ENCODE measurements around the gene SERINC2. TPM values are rescaled to one million over a fixed set of nuclear protein-coding genes. Genes with fewer than 3 reads are reported as not detected.

Gene SERINC2
- total RNA-seq, 1 experiment from 2014 or later: 26.0 TPM

DNA sequence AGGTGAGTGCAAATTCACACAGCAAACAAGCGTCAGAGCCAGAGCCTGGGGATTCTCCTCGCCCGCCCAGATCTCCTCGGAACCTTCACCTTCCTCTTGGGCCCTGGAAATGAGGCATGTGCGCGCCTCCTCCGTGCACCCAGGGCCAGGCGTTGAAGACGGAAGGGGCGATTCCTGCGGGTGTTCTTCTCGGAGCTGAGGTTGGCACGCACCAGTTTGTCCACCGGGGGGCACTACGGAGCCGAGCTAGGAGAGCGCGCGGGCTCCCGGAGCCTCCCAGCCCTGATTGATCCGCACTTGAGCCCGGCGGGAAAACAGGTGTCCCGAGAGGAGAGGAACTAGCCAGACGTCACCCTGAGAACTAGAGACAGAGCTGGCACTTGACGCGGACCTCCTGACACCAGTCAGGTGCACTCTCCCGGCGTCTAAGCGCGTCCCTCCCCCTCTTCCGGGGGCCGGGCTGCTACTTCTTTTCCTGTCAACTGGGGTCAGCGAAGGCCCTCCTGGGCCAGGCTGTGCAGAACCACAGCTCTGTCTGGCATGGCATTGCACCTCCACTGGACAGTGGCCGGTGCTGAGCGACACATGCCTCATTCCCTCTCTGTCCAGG is 18.3 kb upstream of the SERINC2 start (continued):
- TF ChIP-seq, protein P1, sequence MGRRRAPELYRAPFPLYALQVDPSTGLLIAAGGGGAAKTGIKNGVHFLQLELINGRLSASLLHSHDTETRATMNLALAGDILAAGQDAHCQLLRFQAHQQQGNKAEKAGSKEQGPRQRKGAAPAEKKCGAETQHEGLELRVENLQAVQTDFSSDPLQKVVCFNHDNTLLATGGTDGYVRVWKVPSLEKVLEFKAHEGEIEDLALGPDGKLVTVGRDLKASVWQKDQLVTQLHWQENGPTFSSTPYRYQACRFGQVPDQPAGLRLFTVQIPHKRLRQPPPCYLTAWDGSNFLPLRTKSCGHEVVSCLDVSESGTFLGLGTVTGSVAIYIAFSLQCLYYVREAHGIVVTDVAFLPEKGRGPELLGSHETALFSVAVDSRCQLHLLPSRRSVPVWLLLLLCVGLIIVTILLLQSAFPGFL (CRISPR knock-in tag; IDR thresholded peaks at IDR 0.05; ENCODE audit: borderline replicate concordance): no peak
- peak; percentile 48; the same call in 1 of the 2 replicates for TF ChIP-seq TEAD1 (CRISPR knock-in tag; IDR thresholded peaks at IDR 0.05)
- TF ChIP-seq, protein P2, sequence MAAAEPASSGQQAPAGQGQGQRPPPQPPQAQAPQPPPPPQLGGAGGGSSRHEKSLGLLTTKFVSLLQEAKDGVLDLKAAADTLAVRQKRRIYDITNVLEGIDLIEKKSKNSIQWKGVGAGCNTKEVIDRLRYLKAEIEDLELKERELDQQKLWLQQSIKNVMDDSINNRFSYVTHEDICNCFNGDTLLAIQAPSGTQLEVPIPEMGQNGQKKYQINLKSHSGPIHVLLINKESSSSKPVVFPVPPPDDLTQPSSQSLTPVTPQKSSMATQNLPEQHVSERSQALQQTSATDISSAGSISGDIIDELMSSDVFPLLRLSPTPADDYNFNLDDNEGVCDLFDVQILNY (CRISPR knock-in tag; IDR thresholded peaks at IDR 0.05): peak; percentile 89; the same call in 1 of the 2 replicates
- TF ChIP-seq, protein P3, sequence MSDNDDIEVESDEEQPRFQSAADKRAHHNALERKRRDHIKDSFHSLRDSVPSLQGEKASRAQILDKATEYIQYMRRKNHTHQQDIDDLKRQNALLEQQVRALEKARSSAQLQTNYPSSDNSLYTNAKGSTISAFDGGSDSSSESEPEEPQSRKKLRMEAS (CRISPR knock-in tag; IDR thresholded peaks at IDR 0.05): peak; percentile 89
- TF ChIP-seq, protein P4, sequence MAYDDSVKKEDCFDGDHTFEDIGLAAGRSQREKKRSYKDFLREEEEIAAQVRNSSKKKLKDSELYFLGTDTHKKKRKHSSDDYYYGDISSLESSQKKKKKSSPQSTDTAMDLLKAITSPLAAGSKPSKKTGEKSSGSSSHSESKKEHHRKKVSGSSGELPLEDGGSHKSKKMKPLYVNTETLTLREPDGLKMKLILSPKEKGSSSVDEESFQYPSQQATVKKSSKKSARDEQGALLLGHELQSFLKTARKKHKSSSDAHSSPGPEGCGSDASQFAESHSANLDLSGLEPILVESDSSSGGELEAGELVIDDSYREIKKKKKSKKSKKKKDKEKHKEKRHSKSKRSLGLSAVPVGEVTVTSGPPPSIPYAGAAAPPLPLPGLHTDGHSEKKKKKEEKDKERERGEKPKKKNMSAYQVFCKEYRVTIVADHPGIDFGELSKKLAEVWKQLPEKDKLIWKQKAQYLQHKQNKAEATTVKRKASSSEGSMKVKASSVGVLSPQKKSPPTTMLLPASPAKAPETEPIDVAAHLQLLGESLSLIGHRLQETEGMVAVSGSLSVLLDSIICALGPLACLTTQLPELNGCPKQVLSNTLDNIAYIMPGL (CRISPR knock-in tag; IDR thresholded peaks at IDR 0.05): peak; percentile 76; the same call in 1 of the 2 replicates
- no peak for TF ChIP-seq CREM (CRISPR knock-in tag; IDR thresholded peaks at IDR 0.05)
- TF ChIP-seq NFE2L1 (CRISPR knock-in tag; IDR thresholded peaks at IDR 0.05): peak; percentile 36; the same call in 1 of the 2 replicates
- TF ChIP-seq, protein P5, sequence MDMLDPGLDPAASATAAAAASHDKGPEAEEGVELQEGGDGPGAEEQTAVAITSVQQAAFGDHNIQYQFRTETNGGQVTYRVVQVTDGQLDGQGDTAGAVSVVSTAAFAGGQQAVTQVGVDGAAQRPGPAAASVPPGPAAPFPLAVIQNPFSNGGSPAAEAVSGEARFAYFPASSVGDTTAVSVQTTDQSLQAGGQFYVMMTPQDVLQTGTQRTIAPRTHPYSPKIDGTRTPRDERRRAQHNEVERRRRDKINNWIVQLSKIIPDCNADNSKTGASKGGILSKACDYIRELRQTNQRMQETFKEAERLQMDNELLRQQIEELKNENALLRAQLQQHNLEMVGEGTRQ (CRISPR knock-in tag; IDR thresholded peaks at IDR 0.05): no peak
- TF ChIP-seq, protein P6, sequence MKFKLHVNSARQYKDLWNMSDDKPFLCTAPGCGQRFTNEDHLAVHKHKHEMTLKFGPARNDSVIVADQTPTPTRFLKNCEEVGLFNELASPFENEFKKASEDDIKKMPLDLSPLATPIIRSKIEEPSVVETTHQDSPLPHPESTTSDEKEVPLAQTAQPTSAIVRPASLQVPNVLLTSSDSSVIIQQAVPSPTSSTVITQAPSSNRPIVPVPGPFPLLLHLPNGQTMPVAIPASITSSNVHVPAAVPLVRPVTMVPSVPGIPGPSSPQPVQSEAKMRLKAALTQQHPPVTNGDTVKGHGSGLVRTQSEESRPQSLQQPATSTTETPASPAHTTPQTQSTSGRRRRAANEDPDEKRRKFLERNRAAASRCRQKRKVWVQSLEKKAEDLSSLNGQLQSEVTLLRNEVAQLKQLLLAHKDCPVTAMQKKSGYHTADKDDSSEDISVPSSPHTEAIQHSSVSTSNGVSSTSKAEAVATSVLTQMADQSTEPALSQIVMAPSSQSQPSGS (CRISPR knock-in tag; IDR thresholded peaks at IDR 0.05; ENCODE audit: borderline replicate concordance, low read depth): no peak

DNA sequence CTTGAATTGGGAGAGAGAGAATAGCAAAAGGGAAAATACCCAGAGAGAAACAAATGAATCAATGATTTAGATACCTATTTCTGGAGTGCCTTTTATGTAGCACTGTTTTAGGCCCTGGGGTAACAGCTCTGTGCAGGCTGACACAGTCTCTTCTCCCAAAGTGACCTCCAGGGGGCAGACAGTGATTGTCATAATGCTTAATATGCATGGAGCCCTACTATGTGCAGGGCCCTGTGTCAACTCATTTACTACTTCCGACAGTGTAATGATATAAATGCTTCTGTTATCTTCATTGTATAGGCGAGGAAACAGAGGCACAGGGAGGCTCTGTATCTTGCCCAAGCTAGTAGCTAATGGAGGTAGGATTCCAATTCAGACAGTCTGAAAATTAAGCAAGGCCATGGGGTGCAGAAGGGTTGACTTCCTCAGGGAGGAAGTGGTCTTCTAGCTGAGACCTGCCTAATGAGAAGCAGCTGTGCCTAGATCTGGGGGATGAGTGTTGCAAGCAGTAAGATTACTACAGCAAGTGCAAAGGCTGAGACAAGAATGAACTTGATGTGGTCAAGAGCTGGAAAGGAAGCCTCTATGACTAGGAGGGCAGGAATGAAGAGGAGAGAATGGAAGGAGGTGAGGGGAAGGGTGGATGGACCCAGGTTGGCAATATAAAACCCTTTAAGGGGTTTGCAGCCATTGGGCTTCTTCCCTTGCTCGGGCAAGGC is 16.2 kb upstream of the SERINC2 start:
- H3K36me3 Mint-ChIP-seq: no peaks in the 10 kb centered on the region
- ChIA-PET CTCF (interaction anchor here (0.6 to 6.3 kb wide), 13 partner anchors 10 to 215 kb away, joined by 3 to 225 read pairs (median 6); partner anchors contain the start of genes FABP3 and SERINC2), POLR2A (no interaction called here)
- TF ChIP-seq ZNF317 (CRISPR knock-in tag; IDR thresholded peaks at IDR 0.05; ENCODE audit: borderline replicate concordance, low read depth) (no peak), ZNF138 (CRISPR knock-in tag; conservative IDR thresholded peaks at IDR 0.05) (no peak), NFYB (CRISPR knock-in tag; conservative IDR thresholded peaks at IDR 0.05; ENCODE audit: low read depth) (no peak), NR2C2 (CRISPR knock-in tag; IDR thresholded peaks at IDR 0.05) (no peak)
- TF ChIP-seq, protein P7, sequence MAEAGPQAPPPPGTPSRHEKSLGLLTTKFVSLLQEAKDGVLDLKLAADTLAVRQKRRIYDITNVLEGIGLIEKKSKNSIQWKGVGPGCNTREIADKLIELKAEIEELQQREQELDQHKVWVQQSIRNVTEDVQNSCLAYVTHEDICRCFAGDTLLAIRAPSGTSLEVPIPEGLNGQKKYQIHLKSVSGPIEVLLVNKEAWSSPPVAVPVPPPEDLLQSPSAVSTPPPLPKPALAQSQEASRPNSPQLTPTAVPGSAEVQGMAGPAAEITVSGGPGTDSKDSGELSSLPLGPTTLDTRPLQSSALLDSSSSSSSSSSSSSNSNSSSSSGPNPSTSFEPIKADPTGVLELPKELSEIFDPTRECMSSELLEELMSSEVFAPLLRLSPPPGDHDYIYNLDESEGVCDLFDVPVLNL (CRISPR knock-in tag; IDR thresholded peaks at IDR 0.05; ENCODE audit: borderline replicate concordance, low read depth): no peak
- TF ChIP-seq, protein P8, sequence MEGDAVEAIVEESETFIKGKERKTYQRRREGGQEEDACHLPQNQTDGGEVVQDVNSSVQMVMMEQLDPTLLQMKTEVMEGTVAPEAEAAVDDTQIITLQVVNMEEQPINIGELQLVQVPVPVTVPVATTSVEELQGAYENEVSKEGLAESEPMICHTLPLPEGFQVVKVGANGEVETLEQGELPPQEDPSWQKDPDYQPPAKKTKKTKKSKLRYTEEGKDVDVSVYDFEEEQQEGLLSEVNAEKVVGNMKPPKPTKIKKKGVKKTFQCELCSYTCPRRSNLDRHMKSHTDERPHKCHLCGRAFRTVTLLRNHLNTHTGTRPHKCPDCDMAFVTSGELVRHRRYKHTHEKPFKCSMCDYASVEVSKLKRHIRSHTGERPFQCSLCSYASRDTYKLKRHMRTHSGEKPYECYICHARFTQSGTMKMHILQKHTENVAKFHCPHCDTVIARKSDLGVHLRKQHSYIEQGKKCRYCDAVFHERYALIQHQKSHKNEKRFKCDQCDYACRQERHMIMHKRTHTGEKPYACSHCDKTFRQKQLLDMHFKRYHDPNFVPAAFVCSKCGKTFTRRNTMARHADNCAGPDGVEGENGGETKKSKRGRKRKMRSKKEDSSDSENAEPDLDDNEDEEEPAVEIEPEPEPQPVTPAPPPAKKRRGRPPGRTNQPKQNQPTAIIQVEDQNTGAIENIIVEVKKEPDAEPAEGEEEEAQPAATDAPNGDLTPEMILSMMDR (IDR thresholded peaks at IDR 0.05): peak; percentile 37; the same call in 1 of the 2 replicates
- H3K27ac Mint-ChIP-seq: no peak overlapping the region
- ATAC-seq: peak; percentile 14; the same call in 1 of the 2 replicates
- peaks cover 9% of the 10 kb centered on the region for H3K27me3 Mint-ChIP-seq (ENCODE audit: low read depth)
- peak; percentile 58 for DNase-seq (ENCODE audit: low spot score)
- H3K4me3 Mint-ChIP-seq: no peak overlapping the region
- peaks cover 13% of the 10 kb centered on the region for H3K4me1 Mint-ChIP-seq
- no peaks in the 10 kb centered on the region for H3K9me3 Mint-ChIP-seq
